Body of pancreas (tissue), 4 donors: ENCODE data around the gene TBP.

ENCODE experiments used
- CTCF ChIP-seq, 7 experiments: fragments of 450-650 bp in 4 of 7; fragments of 200-600 bp in 3 of 7; sonication (generic) in 3 of 7; IDR thresholded peaks; one replicate each; pipeline ENCODE4 v1.5.1; 2016 to 2019; ENCODE audit warnings: antibody characterized with exemption in 7 of 7
- POLR2A ChIP-seq, 3 donors: fragments of 450-650 bp; IDR thresholded peaks; one replicate each; pipeline ENCODE4 v1.6.1; 2016; ENCODE audit warnings: antibody characterized with exemption in 3 of 3, mild to moderate bottlenecking in 2 of 3

GRCh38 chr6:170555305-170555704 is 1.1 kb downstream of the TBP start:
- TF ChIP-seq POLR2A (IDR thresholded peaks at IDR 0.05), result no peak
- TF ChIP-seq CTCF (IDR thresholded peaks at IDR 0.05), result no peak
